ENCODE data around the gene RRP12. TPM values are rescaled to one million over a fixed set of nuclear protein-coding genes. Genes with fewer than 3 reads are reported as not detected.

Gene RRP12
- total and polyA plus RNA-seq, 2 of the 4 experiments (the other 2 are of a cell fraction), result 21.5 to 23.3 TPM

DNA sequence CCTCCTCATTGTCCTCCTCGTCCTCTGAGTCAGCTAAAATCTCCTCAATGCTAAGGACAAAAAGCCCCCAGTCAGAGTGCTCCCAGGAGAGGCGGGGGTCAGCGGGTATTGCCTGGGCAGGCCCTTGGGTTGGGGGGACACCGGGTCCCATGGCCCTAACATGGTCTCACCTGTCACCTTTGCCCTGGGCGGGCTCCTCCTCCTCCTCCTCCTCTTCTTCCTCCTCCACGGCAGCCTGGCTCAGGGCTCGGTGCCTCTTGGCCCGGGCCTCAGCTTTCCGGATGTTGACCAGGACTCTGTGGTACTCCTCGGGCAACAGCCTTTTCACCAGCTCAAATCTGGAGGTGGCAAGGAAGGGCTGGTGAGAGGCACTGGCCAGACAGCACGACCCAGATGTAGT, 34.6 kb downstream of the RRP12 start:
- no peaks in the 10 kb centered on the region for H3K9me3 ChIP-seq (ENCODE audit: control insufficient read depth, insufficient read depth, low read length)
- ATAC-seq (ENCODE audit: low read depth) (no peak), DNase-seq (no peak)
- H2BK20ac ChIP-seq (ENCODE audit: low read depth, low read length), result no peak overlapping the region
- dilution Hi-C loops (cut with HindIII; ENCODE audit: low sequenced_read_pairs, unreplicated experiment), result no loop called here
- no peak overlapping the region for H2BK5ac ChIP-seq (ENCODE audit: low read depth, low read length, poor library complexity, severe bottlenecking)
- no peaks in the 10 kb centered on the region for H3K4me1 ChIP-seq (ENCODE audit: control insufficient read depth, insufficient read depth, low read length)
- H4K20me1 ChIP-seq (ENCODE audit: insufficient read depth, low read length), result no peaks in the 10 kb centered on the region; the same call in 1 of the 2 replicates
- POLR2A ChIA-PET (ENCODE audit: unreplicated experiment), result no interaction called here
- no TSS peak for BruUV-seq (replicated peaks)
- no peak overlapping the region for H3K27ac ChIP-seq (ENCODE audit: insufficient read depth, low read length)
- CTCF ChIA-PET, result no interaction called here
- no peak overlapping the region for H4K91ac ChIP-seq (ENCODE audit: insufficient read depth, low read depth, low read length)
- no peaks in the 10 kb centered on the region for H3K9me1 ChIP-seq (ENCODE audit: insufficient read depth, low read length)
- no peak overlapping the region for H3K14ac ChIP-seq (replicated peaks; ENCODE audit: low read depth, low read length)
- no peak overlapping the region for H3K9ac ChIP-seq (ENCODE audit: low read depth, low read length)
- intact Hi-C loops (cut with micrococcal nuclease), result no loop called here
- 100% methylated on average over 5 of the region's 11 CpGs; no CpG with 5 or more reads in 1 of the 2 experiments for WGBS, 2 experiments (ENCODE audit: extremely low coverage in 2 of 2, insufficient read length in 1 of 2)
- in situ Hi-C loops (cut with MboI; ENCODE audit: low sequenced_read_pairs), result no loop called here
- H4K5ac ChIP-seq (ENCODE audit: low read depth, low read length), result no peak overlapping the region
- H2AK5ac ChIP-seq (ENCODE audit: low read depth, low read length), result no peak overlapping the region
- H3K23ac ChIP-seq (ENCODE audit: low read depth, low read length), result no peak overlapping the region
- no peak overlapping the region for H2AFZ ChIP-seq (replicated peaks; ENCODE audit: low read length, poor library complexity)
- H2BK120ac ChIP-seq (ENCODE audit: low read depth, low read length), result no peak overlapping the region
- H3K4ac ChIP-seq (ENCODE audit: low read depth, low read length), result no peak overlapping the region
- no peak overlapping the region for H2AK9ac ChIP-seq (replicated peaks; ENCODE audit: low read depth, low read length, poor library complexity)
- TF ChIP-seq, protein P1, sequence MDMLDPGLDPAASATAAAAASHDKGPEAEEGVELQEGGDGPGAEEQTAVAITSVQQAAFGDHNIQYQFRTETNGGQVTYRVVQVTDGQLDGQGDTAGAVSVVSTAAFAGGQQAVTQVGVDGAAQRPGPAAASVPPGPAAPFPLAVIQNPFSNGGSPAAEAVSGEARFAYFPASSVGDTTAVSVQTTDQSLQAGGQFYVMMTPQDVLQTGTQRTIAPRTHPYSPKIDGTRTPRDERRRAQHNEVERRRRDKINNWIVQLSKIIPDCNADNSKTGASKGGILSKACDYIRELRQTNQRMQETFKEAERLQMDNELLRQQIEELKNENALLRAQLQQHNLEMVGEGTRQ (IDR thresholded peaks at IDR 0.05; ENCODE audit: low read depth, low read length), result no peak
- TF ChIP-seq CHD1 (IDR thresholded peaks at IDR 0.05; ENCODE audit: low read depth, low read length), result no peak
- no peak for TF ChIP-seq MXI1 (IDR thresholded peaks at IDR 0.05; ENCODE audit: borderline replicate concordance, low read depth, low read length)
- TF ChIP-seq BHLHE40 (IDR thresholded peaks at IDR 0.05; ENCODE audit: low read depth, low read length), result no peak
- TF ChIP-seq NFE2L2 (IDR thresholded peaks at IDR 0.05; ENCODE audit: low read depth, low read length), result no peak
- TF ChIP-seq FOS (IDR thresholded peaks at IDR 0.05; ENCODE audit: low read depth, low read length), result no peak
- TF ChIP-seq POLR2A (IDR thresholded peaks at IDR 0.05; ENCODE audit: low read depth, low read length), result no peak
- no peak for TF ChIP-seq MAZ (IDR thresholded peaks at IDR 0.05; ENCODE audit: borderline replicate concordance, low read depth, low read length)
- no peak for TF ChIP-seq CEBPB (IDR thresholded peaks at IDR 0.05; ENCODE audit: low read depth, low read length)
- no peak for TF ChIP-seq RCOR1 (IDR thresholded peaks at IDR 0.05; ENCODE audit: insufficient replicate concordance, low read length)
- TF ChIP-seq, protein P2, sequence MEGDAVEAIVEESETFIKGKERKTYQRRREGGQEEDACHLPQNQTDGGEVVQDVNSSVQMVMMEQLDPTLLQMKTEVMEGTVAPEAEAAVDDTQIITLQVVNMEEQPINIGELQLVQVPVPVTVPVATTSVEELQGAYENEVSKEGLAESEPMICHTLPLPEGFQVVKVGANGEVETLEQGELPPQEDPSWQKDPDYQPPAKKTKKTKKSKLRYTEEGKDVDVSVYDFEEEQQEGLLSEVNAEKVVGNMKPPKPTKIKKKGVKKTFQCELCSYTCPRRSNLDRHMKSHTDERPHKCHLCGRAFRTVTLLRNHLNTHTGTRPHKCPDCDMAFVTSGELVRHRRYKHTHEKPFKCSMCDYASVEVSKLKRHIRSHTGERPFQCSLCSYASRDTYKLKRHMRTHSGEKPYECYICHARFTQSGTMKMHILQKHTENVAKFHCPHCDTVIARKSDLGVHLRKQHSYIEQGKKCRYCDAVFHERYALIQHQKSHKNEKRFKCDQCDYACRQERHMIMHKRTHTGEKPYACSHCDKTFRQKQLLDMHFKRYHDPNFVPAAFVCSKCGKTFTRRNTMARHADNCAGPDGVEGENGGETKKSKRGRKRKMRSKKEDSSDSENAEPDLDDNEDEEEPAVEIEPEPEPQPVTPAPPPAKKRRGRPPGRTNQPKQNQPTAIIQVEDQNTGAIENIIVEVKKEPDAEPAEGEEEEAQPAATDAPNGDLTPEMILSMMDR (conservative IDR thresholded peaks at IDR 0.05; ENCODE audit: low read depth, low read length), result no peak
- no peaks in the 10 kb centered on the region for H3K79me1 ChIP-seq (ENCODE audit: low read depth in 1 of 2, low read length in 2 of 2)
- H3K36me3 ChIP-seq (ENCODE audit: control insufficient read depth, insufficient read depth, low read length), result peaks cover 49% of the 10 kb centered on the region
- H3K56ac ChIP-seq (ENCODE audit: extremely low read depth, insufficient read depth, low read length), result no peak overlapping the region
- no peak overlapping the region for H3K4me3 ChIP-seq (ENCODE audit: insufficient read depth, low read depth, low read length)
- H3K27me3 ChIP-seq (ENCODE audit: control insufficient read depth, insufficient read depth, low read length), result no peaks in the 10 kb centered on the region
- H4K8ac ChIP-seq (ENCODE audit: low read depth in 2 of 2, low read length in 2 of 2), result no peak overlapping the region
- H3K4me2 ChIP-seq (ENCODE audit: low read depth, low read length), result no peak overlapping the region
- no peak overlapping the region for H2BK15ac ChIP-seq (ENCODE audit: low read depth, low read length)
- no peak overlapping the region for H3K18ac ChIP-seq (ENCODE audit: low read depth, low read length)

All from IMR-90 (cell line).